ENCODE measurements around the gene AMPD3. TPM values are rescaled to one million over a fixed set of nuclear protein-coding genes. Genes with fewer than 3 reads are reported as not detected.

The AMPD3 gene
- total RNA-seq, 1 experiment from 2014 or later: 5.9 TPM

DNA sequence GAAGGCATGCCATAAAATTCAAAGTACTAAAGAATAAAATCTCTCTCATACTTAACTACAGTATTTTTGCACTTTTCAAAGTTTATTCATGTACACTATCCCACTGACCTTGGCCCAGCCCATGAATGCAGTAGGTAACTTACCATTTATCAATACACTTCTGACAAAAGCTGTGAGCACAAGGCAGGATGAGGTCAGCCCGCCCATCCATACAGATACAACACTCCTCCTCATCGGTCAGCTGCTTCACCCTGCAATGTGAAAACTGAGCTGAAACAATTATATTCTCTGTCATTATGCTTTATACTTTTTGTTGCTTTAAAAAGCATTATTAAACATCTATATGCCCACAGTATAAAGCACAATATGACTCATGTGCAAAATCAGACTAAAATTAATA lies 63.8 kb downstream of the AMPD3 start:
- Histone ChIP-seq H3K18ac (ENCODE audit: insufficient read length, low read depth, low read length) (no peak overlapping the region), H4K8ac (replicated peaks; ENCODE audit: insufficient read length, low read depth, low read length) (no peak overlapping the region), H3K4me1 (ENCODE audit: insufficient read depth, low read length) (no peaks in the 10 kb centered on the region), H3K4ac (ENCODE audit: low read depth, low read length) (no peak overlapping the region), H3K9ac (ENCODE audit: extremely low read depth, insufficient read length, low read length) (no peak overlapping the region), H2BK12ac (ENCODE audit: insufficient read length, low read depth, low read length) (no peak overlapping the region), H3K9me3 (ENCODE audit: control insufficient read depth, low read depth, low read length) (no peaks in the 10 kb centered on the region), H2BK5ac (ENCODE audit: insufficient read length, low read length) (no peak overlapping the region), H4K20me1 (ENCODE audit: control insufficient read depth, insufficient read depth, insufficient read length) (no peaks in the 10 kb centered on the region), H3K27me3 (ENCODE audit: insufficient read depth, low read length) (no peaks in the 10 kb centered on the region), H3K14ac (ENCODE audit: insufficient read depth, low read length) (no peak overlapping the region), H3K79me1 (ENCODE audit: insufficient read depth, low read depth, low read length, poor library complexity, severe bottlenecking) (no peaks in the 10 kb centered on the region), H3K23ac (ENCODE audit: insufficient read length, low read depth, low read length) (no peak overlapping the region), H3K56ac (ENCODE audit: insufficient read length, low read depth, low read length) (no peak overlapping the region), H4K5ac (ENCODE audit: insufficient read length, low read depth, low read length) (no peak overlapping the region), H2BK120ac (ENCODE audit: low read depth, low read length, poor library complexity, severe bottlenecking) (no peak overlapping the region), H4K91ac (ENCODE audit: insufficient read length, low read depth, low read length) (no peak overlapping the region), H2AK5ac (ENCODE audit: insufficient read length, low read length) (no peak overlapping the region), H2AFZ (ENCODE audit: low read length) (no peak overlapping the region), H3K27ac (ENCODE audit: insufficient read length, low read depth, low read length) (no peak overlapping the region), H3K23me2 (ENCODE audit: insufficient read length, low read depth, low read length, poor library complexity, severe bottlenecking) (no peaks in the 10 kb centered on the region), H3T11ph (ENCODE audit: low read length) (no peak overlapping the region), H3K79me2 (ENCODE audit: insufficient read depth, low read length) (no peaks in the 10 kb centered on the region), H2BK15ac (ENCODE audit: low read depth, low read length) (no peak overlapping the region), H3K4me2 (ENCODE audit: insufficient read depth, insufficient read length, low read length) (no peak overlapping the region), H2BK20ac (ENCODE audit: low read depth, low read length, poor library complexity, severe bottlenecking) (no peak overlapping the region)
- Mint-ChIP-seq H3K9me3 (no peaks in the 10 kb centered on the region), H3K36me3 (ENCODE audit: insufficient read depth in 1 of 3, low read depth in 3 of 3) (peaks cover 0 to 6% (median 1%) of the 10 kb centered on the region in 3 experiments; a peak in 2 of 7 replicates), H3K27me3 (ENCODE audit: low read depth) (no peaks in the 10 kb centered on the region), H3K4me1 (0 out of 4 replicates have a peak, but pooled peaks cover 0 to 2% of the 10 kb centered on the region in 2 experiments), H3K4me3 (no peak overlapping the region), H3K27ac (no peak overlapping the region)
- WGBS (ENCODE audit: extremely low coverage, insufficient read length, low lambda C conversion rate): no CpG with 5 or more reads among the region's 2 CpGs
- TF ChIP-seq, protein P1, sequence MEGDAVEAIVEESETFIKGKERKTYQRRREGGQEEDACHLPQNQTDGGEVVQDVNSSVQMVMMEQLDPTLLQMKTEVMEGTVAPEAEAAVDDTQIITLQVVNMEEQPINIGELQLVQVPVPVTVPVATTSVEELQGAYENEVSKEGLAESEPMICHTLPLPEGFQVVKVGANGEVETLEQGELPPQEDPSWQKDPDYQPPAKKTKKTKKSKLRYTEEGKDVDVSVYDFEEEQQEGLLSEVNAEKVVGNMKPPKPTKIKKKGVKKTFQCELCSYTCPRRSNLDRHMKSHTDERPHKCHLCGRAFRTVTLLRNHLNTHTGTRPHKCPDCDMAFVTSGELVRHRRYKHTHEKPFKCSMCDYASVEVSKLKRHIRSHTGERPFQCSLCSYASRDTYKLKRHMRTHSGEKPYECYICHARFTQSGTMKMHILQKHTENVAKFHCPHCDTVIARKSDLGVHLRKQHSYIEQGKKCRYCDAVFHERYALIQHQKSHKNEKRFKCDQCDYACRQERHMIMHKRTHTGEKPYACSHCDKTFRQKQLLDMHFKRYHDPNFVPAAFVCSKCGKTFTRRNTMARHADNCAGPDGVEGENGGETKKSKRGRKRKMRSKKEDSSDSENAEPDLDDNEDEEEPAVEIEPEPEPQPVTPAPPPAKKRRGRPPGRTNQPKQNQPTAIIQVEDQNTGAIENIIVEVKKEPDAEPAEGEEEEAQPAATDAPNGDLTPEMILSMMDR (conservative IDR thresholded peaks at IDR 0.05): no peak
- DNase-seq: no peak
